Activated T-cell treated with anti-CD3 and anti-CD28 coated beads for 1 hour (primary cell): ENCODE data around the gene DNAJC8.

Experiments
- DNase-seq: peaks from one replicate; pipeline ENCODE4 v3.0.0-alpha.2; 2020; ENCODE audit warnings: low read depth

The DNAJC8 gene

DNA sequence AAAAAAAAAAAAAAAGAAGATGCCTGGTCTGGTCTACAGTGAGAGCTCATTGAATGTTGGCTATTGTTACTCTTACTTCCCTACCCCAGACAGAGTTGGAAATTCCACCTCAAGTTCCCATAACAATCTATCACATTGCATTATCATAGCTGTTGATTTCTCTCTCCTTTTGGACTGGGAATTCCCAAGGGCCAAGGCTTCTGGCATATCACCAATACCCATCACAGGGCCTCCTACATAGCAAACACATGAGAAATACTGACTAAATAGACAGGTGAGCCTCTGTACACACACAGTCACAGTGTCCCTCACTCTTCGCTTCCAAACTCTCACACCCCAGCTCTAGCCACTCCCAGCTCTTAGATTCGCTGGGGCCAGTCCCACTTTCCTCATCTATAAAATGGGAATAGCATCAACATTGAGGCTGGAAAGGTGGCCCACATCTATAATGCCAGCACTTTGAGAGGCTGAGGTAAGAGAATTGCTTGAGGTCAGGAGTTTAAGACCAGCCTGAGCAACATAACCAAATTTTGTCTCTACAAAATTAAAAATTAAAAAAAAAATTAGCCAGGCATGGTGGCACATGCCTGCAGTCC is 62.7 kb downstream of the DNAJC8 start:
- no peak for DNase-seq

- no peak for DNase-seq
Measured at GRCh38 chr1:28163496-28164161, 69.2 kb downstream of the DNAJC8 start.

DNA sequence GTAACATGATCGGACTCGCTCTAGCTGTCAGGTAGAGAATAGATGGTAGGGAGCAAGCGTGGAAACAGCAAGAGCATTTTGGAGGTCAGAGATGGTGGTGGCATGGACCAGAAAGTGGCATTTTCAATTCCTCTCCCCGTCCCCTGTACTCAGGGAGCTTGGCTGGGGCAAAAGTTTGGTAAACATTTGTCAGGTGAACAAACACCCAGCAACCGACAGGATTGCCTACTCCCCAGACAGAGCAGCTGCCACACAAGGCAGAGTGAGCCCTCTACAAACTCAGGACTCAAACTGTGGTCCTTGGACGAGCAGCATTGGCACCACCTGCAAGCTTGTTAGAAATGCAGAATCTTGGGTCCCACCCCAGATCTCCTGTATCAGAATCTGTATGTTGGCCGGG is 70.7 kb downstream of the DNAJC8 start:
- DNase-seq, result no peak

DNA sequence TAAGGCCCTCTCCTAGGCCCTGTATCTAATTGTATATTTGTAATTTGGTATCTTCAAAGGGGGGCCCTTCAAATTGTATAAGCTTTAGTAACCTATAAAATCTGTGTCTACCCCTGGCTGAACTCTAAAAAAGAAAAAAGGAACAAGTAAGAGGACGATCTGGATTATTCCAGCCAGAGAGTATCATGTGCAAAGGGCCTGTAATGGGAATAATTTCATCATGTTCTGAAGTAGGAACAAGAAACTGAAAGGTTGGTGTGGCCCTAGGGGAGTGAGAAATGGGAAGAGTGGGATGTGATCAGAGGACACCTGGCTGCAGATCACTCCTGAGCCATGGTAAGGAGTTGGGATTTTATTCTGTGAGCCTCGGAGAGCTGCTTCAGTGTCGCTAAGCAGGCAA is 71.1 kb downstream of the DNAJC8 start:
- DNase-seq, result no peak

DNA sequence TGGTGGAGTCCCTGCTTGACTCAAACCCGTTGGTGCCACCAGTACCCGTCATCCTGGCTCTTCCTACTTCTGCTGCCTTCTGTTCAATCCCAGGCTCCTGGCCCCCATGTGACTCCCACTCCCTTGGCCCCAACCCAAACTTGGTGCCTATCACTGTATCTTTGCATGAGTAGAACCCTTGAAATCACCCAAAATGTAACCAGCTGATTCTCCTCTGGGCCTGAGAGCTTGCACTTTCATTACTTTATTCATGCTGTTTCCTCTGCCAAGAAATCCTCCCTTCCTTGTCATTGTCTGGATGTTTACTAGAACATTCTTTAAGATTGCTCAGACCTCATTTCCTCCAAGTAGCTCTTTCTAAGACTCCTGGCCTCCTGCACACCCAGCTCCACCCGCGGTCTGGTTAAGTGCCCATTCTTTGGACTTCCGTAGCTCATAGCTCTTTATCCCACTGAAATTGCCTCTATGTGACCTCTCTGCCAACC is 72.0 kb downstream of the DNAJC8 start:
- DNase-seq, result no peak

GRCh38 chr1:28159680-28160079 is 73.1 kb downstream of the DNAJC8 start:
- DNase-seq, result no peak

DNA sequence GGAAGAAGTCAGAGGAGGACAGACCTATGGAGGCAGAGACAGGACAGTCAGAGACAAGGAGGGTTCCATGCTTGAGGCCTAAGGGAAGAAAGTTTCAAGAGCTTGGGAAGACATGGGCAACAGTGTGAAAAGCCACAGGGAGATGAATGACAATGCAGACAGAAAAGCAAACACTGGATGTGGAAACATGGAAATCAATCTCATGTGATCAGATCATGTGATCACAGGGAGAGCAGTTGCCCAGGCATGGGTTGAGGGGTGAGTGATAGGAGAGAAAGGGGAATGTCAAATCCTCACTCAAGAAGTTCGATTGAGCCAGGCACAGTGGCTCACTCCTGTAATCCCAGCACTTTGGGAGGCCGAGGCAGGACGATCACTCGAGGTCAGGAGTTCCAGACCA is 73.6 kb downstream of the DNAJC8 start:
- DNase-seq, result no peak

- DNase-seq, result no peak
Measured at GRCh38 chr1:28157894-28158293, 74.9 kb downstream of the DNAJC8 start.

DNA sequence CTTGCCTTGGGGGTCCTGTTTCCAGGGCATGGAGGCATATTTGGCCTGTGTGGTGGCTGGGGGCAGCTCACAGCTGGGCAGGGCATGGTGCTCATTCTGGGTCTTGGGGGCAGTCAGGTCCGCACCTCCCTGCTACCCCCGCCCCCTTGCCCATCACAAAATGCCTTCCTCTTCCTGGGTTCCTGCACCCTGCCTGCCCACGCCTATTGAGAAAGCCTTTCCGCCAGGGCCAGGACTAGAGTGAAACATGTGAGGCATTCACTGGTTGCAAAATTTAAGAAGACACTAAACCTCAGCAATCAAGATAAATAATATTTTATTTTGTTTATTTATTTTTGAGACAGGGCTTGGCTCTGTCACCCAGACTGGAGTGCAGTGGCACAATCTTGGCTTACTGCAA is 76.0 kb downstream of the DNAJC8 start:
- DNase-seq, result no peak

DNA sequence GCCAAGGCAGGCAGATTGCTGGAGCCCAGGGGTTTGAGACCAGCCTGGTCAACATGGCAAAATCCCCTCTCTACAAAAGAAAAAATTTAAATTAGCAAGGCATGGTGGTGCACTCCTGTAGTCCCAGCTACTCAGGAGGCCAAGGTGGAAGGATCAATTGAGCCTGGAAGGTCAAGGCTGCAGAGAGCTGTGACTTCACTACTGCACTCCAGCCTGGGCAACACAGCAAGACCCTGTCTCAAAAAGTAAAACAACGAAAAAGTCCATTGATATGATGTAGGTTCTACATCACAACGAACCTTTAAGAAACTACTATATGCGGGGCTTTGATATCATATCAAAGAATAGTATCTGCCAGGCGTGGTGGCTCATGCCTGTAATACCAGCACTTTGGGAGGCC is 77.2 kb downstream of the DNAJC8 start:
- DNase-seq, result no peak

GRCh38 chr1:28154078-28154594 is 78.7 kb downstream of the DNAJC8 start:
- DNase-seq, result no peak
